Esophagus muscularis mucosa (tissue), 4 donors: ENCODE measurements around the gene LTBP4.

Experiments used
- CTCF ChIP-seq, 3 experiments: fragments of 200-600 bp in 2 of 3; fragments of 450-650 bp in 1 of 3; sonication (generic) in 2 of 3; IDR thresholded peaks; one replicate each; pipeline ENCODE4 v1.5.1; 2017 to 2019; ENCODE audit warnings: antibody characterized with exemption in 3 of 3, mild to moderate bottlenecking in 2 of 3, moderate library complexity in 1 of 3
- EP300 ChIP-seq: sonication (generic); formaldehyde crosslinking; IDR thresholded peaks from one replicate; pipeline ENCODE4 v1.6.1; 2017; ENCODE audit warnings: antibody characterized with exemption
- POLR2A ChIP-seq: fragments of 450-650 bp; IDR thresholded peaks from one replicate; pipeline ENCODE4 v1.6.1; 2017; ENCODE audit warnings: antibody characterized with exemption, moderate library complexity, mild to moderate bottlenecking, low read depth
- POLR2AphosphoS5 ChIP-seq, 2 donors: sonication (generic); formaldehyde crosslinking; IDR thresholded peaks; one replicate each; pipeline ENCODE4 v1.6.1; 2017; ENCODE audit warnings: antibody characterized with exemption in 2 of 2

DNA sequence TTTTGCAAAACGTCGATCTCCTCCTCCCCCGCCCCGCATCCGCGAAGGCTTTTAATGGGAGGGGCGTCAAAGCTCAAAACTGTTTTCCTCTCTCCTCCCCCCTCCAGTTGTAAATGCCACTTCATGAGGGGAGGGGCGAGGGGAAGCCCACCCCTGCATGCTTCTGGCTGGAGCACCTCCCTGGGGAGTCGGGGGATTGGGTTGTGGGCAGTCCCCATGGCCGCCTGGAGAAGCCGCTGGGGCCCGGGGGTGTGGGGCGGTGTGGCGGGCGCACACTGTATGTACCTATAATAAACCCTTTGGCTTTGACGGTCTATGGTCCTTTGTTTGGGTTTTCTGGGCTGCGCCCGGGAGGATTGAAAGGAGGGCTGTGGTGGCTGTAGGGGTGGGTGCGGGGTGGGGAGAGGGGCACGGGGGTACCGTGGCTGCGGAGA, 25.0 kb upstream of the LTBP4 start:
- TF ChIP-seq EP300: no peak
- no peak for TF ChIP-seq CTCF (IDR thresholded peaks at IDR 0.05)
- no peak for TF ChIP-seq POLR2AphosphoS5 (IDR thresholded peaks at IDR 0.05)
- no peak for TF ChIP-seq POLR2A
